ENCODE measurements around the gene ERVK3-1.
"Not testable (repeated sequence)": the region's sequence is repeated elsewhere in the genome, so short reads cannot be mapped to it uniquely, and the experiment has no call there.

DNA sequence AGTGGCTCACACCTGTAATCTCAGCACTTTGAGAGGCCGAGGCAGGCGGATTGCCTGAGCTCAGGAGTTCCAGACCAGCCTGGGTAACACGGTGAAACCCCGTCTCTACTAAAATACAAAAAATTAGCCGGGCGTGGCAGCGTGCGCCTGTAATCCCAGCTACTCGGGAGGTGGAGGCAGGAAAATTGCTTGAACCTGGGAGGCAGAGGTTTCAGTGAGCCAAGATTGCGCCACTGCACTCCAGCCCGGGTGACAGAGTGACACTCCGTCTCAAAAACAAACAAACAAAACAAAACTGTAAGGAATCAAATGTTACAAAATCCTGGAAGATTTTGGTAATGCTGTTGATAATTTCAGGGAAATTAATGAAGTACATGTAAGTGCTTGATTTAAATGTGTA, 42.9 kb downstream of the ERVK3-1 start:
- TF ChIP-seq, protein P1, sequence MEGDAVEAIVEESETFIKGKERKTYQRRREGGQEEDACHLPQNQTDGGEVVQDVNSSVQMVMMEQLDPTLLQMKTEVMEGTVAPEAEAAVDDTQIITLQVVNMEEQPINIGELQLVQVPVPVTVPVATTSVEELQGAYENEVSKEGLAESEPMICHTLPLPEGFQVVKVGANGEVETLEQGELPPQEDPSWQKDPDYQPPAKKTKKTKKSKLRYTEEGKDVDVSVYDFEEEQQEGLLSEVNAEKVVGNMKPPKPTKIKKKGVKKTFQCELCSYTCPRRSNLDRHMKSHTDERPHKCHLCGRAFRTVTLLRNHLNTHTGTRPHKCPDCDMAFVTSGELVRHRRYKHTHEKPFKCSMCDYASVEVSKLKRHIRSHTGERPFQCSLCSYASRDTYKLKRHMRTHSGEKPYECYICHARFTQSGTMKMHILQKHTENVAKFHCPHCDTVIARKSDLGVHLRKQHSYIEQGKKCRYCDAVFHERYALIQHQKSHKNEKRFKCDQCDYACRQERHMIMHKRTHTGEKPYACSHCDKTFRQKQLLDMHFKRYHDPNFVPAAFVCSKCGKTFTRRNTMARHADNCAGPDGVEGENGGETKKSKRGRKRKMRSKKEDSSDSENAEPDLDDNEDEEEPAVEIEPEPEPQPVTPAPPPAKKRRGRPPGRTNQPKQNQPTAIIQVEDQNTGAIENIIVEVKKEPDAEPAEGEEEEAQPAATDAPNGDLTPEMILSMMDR (IDR thresholded peaks at IDR 0.05; ENCODE audit: poor library complexity, severe bottlenecking) = not testable (repeated sequence)
- TF ChIP-seq POLR2AphosphoS5 (IDR thresholded peaks at IDR 0.05) = not testable (repeated sequence)
